Kidney (tissue), 14 donors: ENCODE data around the gene TPT1. TPM values are rescaled to one million over a fixed set of nuclear protein-coding genes. Genes with fewer than 3 reads are reported as not detected.

ENCODE experiments used
- DNase-seq, 5 donors: peaks; one replicate each; pipeline ENCODE4 v3.0.0-alpha.2; 2013 to 2020
- FAIRE-seq: peaks from 2 replicates; lab custom pipeline; 2012; peaks lifted over from hg19 to GRCh38; lab: Jason Lieb, UNC
- H3K27ac ChIP-seq, 2 donors: one replicate each; pipeline ENCODE4 v1.7.0; 2013; ENCODE audit warnings: low read depth in 2 of 2, low read length in 2 of 2, inconsistent platforms in 1 of 2
- H3K27me3 ChIP-seq: one replicate; pipeline ENCODE4 v1.7.1; 2013; ENCODE audit warnings: low read length, inconsistent platforms; ENCODE audit not compliant: control insufficient read depth, insufficient read depth
- H3K36me3 ChIP-seq, 3 donors: one replicate each; pipeline versions ENCODE4 v1.7.0 to v1.7.1; 2013; ENCODE audit warnings: low read length in 3 of 3, control low read depth in 1 of 3, inconsistent platforms in 1 of 3; ENCODE audit not compliant: insufficient read depth in 3 of 3, control insufficient read depth in 2 of 3
- H3K4me1 ChIP-seq, 3 donors: one replicate each; pipeline versions ENCODE4 v1.7.0 to v1.7.1; 2013; ENCODE audit warnings: low read length in 3 of 3, inconsistent platforms in 1 of 3, low read depth in 1 of 3; ENCODE audit not compliant: control insufficient read depth in 2 of 3, insufficient read depth in 2 of 3
- H3K4me3 ChIP-seq, 3 donors: one replicate each; pipeline versions ENCODE4 v1.7.0 to v1.8.1; 2013; ENCODE audit warnings: low read length in 3 of 3, control low read depth in 1 of 3, inconsistent platforms in 1 of 3
- H3K9ac ChIP-seq, 3 donors: one replicate each; pipeline versions ENCODE4 v1.7.0 to v1.7.1; 2013; ENCODE audit warnings: low read length in 3 of 3, control low read depth in 1 of 3, inconsistent platforms in 1 of 3
- H3K9me3 ChIP-seq, 3 donors: one replicate each; pipeline versions ENCODE4 v1.7.0 to v1.7.1; 2013; ENCODE audit warnings: low read length in 3 of 3, control low read depth in 1 of 3, inconsistent platforms in 1 of 3; ENCODE audit not compliant: control insufficient read depth in 2 of 3, insufficient read depth in 1 of 3
- CTCF ChIP-seq: IDR thresholded peaks from 3 replicates; pipeline ENCODE4 v1.5.1; 2012; ENCODE audit warnings: mild to moderate bottlenecking, moderate library complexity, borderline replicate concordance; ENCODE audit not compliant: insufficient read depth; ENCODE audit errors: extremely low read depth
- intact Hi-C: fragments of 100-400 bp; cut with DNase I; formaldehyde crosslinking; loops from one replicate; pipeline ENCODE4 v1.11.1; 2022
- polyA plus RNA-seq: library from polyadenylated mRNA; stranded (reverse); fragments of 350-450 nt; fragmentation: Illumina TruSeq; extraction: RNeasy Lipid Tissue Mini Kit (QIAGEN cat#74804); gene quantifications from one replicate; pipeline ENCODE4 v1.2.3, GENCODE V29; 2014; ENCODE audit warnings: low read depth, low replicate concordance; ENCODE audit not compliant: insufficient read depth
- total RNA-seq: library from RNA; stranded (reverse); fragmentation: NEBNext Ultra II Directional; extraction: Animal tissue kit (Norgen Biotek cat#: 25700); gene quantifications from one replicate; pipeline ENCODE4 v1.2.1, GENCODE V29; 2021
- donor health status: control.
- donor health status: control.
- donor health status: control.
- donor health status: control.
- donor health status: control.
- donor health status: DM: yes; HTN: yes; CAD: no.
- donor health status: Normal renal cell carcinoma (clear cell type).

Gene TPT1
- total and polyA plus RNA-seq, 2 donors from 2014 or later = 4,291 to 6,901 TPM

- Histone ChIP-seq H3K27ac (peak overlapping the region in 1 of 2 donors; percentile 34), H3K9me3 (no peaks in the 10 kb centered on the region), H3K36me3 (no peaks in the 10 kb centered on the region), H3K27me3 (no peaks in the 10 kb centered on the region), H3K4me1 (peaks cover 0 to 10% (median 6%) of the 10 kb centered on the region in 3 donors), H3K9ac (no peak overlapping the region), H3K4me3 (no peak overlapping the region)
- DNase-seq (peak in 1 of 5 donors; percentile 40), FAIRE-seq (no peak)
- no peak for TF ChIP-seq CTCF
- intact Hi-C loops = no loop called here
Observed at GRCh38 chr13:45325806-45326205, 15.2 kb downstream of the TPT1 start.

- intact Hi-C loops = no loop called here
- TF ChIP-seq CTCF = no peak
- Histone ChIP-seq H3K9ac (no peak overlapping the region), H3K4me3 (no peak overlapping the region), H3K4me1 (no peaks in the 10 kb centered on the region), H3K27me3 (no peaks in the 10 kb centered on the region), H3K9me3 (no peaks in the 10 kb centered on the region), H3K36me3 (no peaks in the 10 kb centered on the region), H3K27ac (no peak overlapping the region)
- no peak for FAIRE-seq
- DNase-seq = no peak
Observed at GRCh38 chr13:45320876-45321629, 19.9 kb downstream of the TPT1 start.

GRCh38 chr13:45316996-45317395, 24.0 kb downstream of the TPT1 start:
- Histone ChIP-seq H3K9me3 (no peaks in the 10 kb centered on the region), H3K4me3 (no peak overlapping the region), H3K4me1 (peaks cover 0 to 8% (median 2%) of the 10 kb centered on the region in 3 donors), H3K27me3 (no peaks in the 10 kb centered on the region), H3K27ac (no peak overlapping the region), H3K36me3 (no peaks in the 10 kb centered on the region), H3K9ac (no peak overlapping the region)
- FAIRE-seq (no peak), DNase-seq (no peak)
- intact Hi-C loops = no loop called here
- TF ChIP-seq CTCF = no peak
